GM18858 (cell line): ENCODE data around the gene SSTR4.

Source experiments
- ATAC-seq: cut with Tn5 transposase; IDR thresholded peaks from one replicate; pipeline ENCODE4 v1.9.1; 2021; ENCODE audit not compliant: unreplicated experiment

The SSTR4 gene

GRCh38 chr20:23085436-23086055 lies 50.4 kb downstream of the SSTR4 start:
- no peak for ATAC-seq

GRCh38 chr20:23086056-23086566 lies 51.0 kb downstream of the SSTR4 start, which contains the start of gene CD93:
TSS of gene CD93 (minus strand) at chr20:23086324. CDS start at chr20:23086192, 132 bp downstream.
- no peak for ATAC-seq

GRCh38 chr20:23086931-23087411 lies 51.9 kb downstream of the SSTR4 start:
- ATAC-seq, result no peak

- ATAC-seq, result no peak
These were observed 52.6 kb downstream of the SSTR4 start for GRCh38 chr20:23087587-23088251.
